Effector memory CD8-positive, alpha-beta T cell (primary cell): ENCODE measurements around the gene COL9A3.

Experiments used
- ATAC-seq: fragments of 150-1000 bp; cut with Tn5 transposase; replicated peaks from 2 replicates; pipeline ENCODE4 v1.10.0; 2021; ENCODE audit warnings: mild to moderate bottlenecking, moderate library complexity
- DNase-seq, 3 experiments: peaks; one replicate each; pipeline ENCODE4 v3.0.0; 2021
- H3K27ac Mint-ChIP-seq, 2 donors: one replicate each; pipeline ENCODE4 v1.8.0; 2022; ENCODE audit warnings: mild to moderate bottlenecking in 2 of 2, mixed read lengths in 2 of 2, moderate library complexity in 2 of 2
- H3K27me3 Mint-ChIP-seq, 2 donors: one replicate each; pipeline ENCODE4 v1.8.0; 2022; ENCODE audit warnings: mixed read lengths in 2 of 2
- H3K36me3 Mint-ChIP-seq: one replicate; pipeline ENCODE4 v1.8.0; 2022; ENCODE audit warnings: mild to moderate bottlenecking, moderate library complexity, mixed read lengths; ENCODE audit not compliant: insufficient read depth
- H3K4me1 Mint-ChIP-seq, 2 donors: one replicate each; pipeline ENCODE4 v1.8.0; 2022; ENCODE audit warnings: low read depth in 2 of 2, mixed read lengths in 2 of 2
- H3K4me3 Mint-ChIP-seq, 2 donors: one replicate each; pipeline ENCODE4 v1.8.0; 2022; ENCODE audit warnings: mild to moderate bottlenecking in 2 of 2, mixed read lengths in 2 of 2, moderate library complexity in 2 of 2
- H3K9me3 Mint-ChIP-seq, 2 donors: one replicate each; pipeline ENCODE4 v1.8.0; 2022; ENCODE audit warnings: mixed read lengths in 2 of 2

COL9A3 gene

GRCh38 chr20:62829231-62830230 lies 12.7 kb downstream of the COL9A3 start:
- Mint-ChIP-seq H3K27me3 (peaks cover 0 to under 1% of the 10 kb centered on the region in 2 donors), H3K9me3 (no peaks in the 10 kb centered on the region), H3K4me1 (no peaks in the 10 kb centered on the region), H3K36me3 (peaks cover 5% of the 10 kb centered on the region), H3K27ac (no peak overlapping the region), H3K4me3 (no peak overlapping the region)
- ATAC-seq, result no peak
- no peak for DNase-seq

DNA sequence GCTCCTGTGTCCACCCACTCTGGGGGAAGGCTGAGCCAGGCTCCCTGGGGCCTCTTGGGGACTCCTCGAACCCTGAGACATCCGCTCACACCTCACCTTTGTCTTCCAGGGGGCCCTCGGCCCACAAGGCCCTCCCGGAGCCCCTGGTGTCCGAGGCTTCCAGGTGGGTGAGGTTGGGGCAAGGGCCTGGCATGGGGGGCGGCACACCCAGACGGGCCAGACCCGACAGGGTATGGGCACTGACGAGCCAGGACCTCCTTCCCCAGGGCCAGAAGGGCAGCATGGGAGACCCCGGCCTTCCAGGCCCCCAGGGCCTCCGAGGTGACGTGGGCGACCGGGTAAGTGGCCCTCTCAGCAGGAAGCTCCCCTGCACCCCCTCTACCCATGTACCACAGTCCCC lies 13.4 kb downstream of the COL9A3 start:
- H3K36me3 Mint-ChIP-seq, result peaks cover 5% of the 10 kb centered on the region
- ATAC-seq (no peak), DNase-seq (no peak)
- H3K4me3 Mint-ChIP-seq, result no peak overlapping the region
- H3K27me3 Mint-ChIP-seq, result peaks cover 4 to 7% of the 10 kb centered on the region in 2 donors
- H3K4me1 Mint-ChIP-seq, result no peaks in the 10 kb centered on the region
- no peaks in the 10 kb centered on the region for H3K9me3 Mint-ChIP-seq
- no peak overlapping the region for H3K27ac Mint-ChIP-seq

- H3K36me3 Mint-ChIP-seq, result peaks cover 5% of the 10 kb centered on the region
- no peaks in the 10 kb centered on the region for H3K4me1 Mint-ChIP-seq
- H3K27ac Mint-ChIP-seq, result no peak overlapping the region
- DNase-seq (no peak), ATAC-seq (no peak)
- peaks cover 9 to 13% of the 10 kb centered on the region in 2 donors for H3K27me3 Mint-ChIP-seq
- H3K9me3 Mint-ChIP-seq, result no peaks in the 10 kb centered on the region
- H3K4me3 Mint-ChIP-seq, result no peak overlapping the region
Observed at GRCh38 chr20:62830821-62831220, 14.0 kb downstream of the COL9A3 start.

DNA sequence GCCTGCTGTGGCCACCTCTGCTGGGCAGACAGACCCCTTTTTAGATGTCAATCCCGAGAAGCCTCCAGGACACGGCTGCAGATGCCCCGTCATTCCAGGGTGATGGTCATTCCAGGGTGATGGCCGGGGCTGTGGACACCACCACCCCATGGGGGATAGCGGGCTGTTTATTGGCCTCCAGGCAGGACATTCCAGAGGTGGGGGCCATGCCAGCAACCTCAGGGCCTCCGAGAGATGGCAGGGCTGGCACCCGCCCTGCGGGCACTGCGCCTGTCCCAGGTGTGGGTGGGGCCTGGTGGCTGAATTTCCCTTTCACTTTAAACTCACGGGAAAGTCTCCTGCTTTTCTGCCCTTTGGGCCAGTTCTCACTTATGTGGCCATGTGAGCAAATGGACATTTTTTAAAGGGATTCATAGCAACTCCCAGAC lies 14.5 kb downstream of the COL9A3 start:
- H3K27ac Mint-ChIP-seq, result no peak overlapping the region
- no peak overlapping the region for H3K4me3 Mint-ChIP-seq
- DNase-seq (no peak), ATAC-seq (no peak)
- peaks cover 5% of the 10 kb centered on the region for H3K36me3 Mint-ChIP-seq
- peaks cover 14 to 19% of the 10 kb centered on the region in 2 donors for H3K27me3 Mint-ChIP-seq
- H3K9me3 Mint-ChIP-seq, result no peaks in the 10 kb centered on the region
- H3K4me1 Mint-ChIP-seq, result no peaks in the 10 kb centered on the region

GRCh38 chr20:62831854-62832211 lies 15.0 kb downstream of the COL9A3 start:
- no peaks in the 10 kb centered on the region for H3K4me1 Mint-ChIP-seq
- no peak overlapping the region for H3K27ac Mint-ChIP-seq
- no peaks in the 10 kb centered on the region for H3K9me3 Mint-ChIP-seq
- H3K4me3 Mint-ChIP-seq, result no peak overlapping the region
- no peak for DNase-seq
- no peak for ATAC-seq
- peaks cover 5% of the 10 kb centered on the region for H3K36me3 Mint-ChIP-seq
- H3K27me3 Mint-ChIP-seq, result peaks cover 14 to 23% of the 10 kb centered on the region in 2 donors

DNA sequence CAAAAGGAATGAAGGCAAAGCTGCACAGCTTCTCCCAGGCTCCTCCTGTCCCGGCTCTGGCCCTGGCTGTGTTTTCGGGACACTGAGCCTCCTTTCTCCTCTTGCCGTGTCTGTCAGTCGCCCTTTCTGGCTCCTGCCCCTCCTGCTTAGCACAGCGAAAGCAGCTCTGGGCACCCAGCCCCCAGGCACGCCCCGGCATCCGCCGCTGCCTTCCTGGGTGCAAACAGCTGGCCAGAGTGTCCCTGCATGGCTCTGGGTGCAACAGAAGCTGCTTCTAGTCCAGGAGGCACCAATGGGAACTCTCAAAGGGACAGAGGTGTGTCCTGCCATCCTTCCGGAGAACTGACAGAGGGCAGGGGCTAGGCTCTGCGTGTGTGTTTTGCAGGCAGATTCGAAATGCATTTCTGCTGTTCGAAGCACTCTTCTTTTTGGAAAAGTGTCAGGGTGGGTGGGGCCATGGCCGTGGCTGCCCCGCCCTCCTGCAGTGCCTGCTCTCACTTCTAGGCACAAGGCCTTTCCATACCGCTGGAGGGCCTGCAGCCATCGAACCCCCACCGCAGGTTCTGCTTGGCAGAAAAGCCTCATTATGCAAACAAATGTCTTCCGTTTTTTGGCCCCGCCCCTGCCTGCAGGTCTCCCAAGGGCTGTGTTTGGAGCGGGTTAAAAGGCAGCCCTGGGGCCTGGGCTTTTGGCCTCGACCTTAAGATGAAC lies 15.5 kb downstream of the COL9A3 start:
- H3K27me3 Mint-ChIP-seq, result peaks cover 14 to 29% of the 10 kb centered on the region in 2 donors
- peaks cover 5% of the 10 kb centered on the region for H3K36me3 Mint-ChIP-seq
- no peak overlapping the region for H3K4me3 Mint-ChIP-seq
- H3K27ac Mint-ChIP-seq, result no peak overlapping the region
- H3K9me3 Mint-ChIP-seq, result no peaks in the 10 kb centered on the region
- ATAC-seq, result peak; percentile 10
- no peaks in the 10 kb centered on the region for H3K4me1 Mint-ChIP-seq
- no peak for DNase-seq

GRCh38 chr20:62832951-62833391 lies 16.1 kb downstream of the COL9A3 start:
- no peaks in the 10 kb centered on the region for H3K4me1 Mint-ChIP-seq
- ATAC-seq, result no peak

DNA sequence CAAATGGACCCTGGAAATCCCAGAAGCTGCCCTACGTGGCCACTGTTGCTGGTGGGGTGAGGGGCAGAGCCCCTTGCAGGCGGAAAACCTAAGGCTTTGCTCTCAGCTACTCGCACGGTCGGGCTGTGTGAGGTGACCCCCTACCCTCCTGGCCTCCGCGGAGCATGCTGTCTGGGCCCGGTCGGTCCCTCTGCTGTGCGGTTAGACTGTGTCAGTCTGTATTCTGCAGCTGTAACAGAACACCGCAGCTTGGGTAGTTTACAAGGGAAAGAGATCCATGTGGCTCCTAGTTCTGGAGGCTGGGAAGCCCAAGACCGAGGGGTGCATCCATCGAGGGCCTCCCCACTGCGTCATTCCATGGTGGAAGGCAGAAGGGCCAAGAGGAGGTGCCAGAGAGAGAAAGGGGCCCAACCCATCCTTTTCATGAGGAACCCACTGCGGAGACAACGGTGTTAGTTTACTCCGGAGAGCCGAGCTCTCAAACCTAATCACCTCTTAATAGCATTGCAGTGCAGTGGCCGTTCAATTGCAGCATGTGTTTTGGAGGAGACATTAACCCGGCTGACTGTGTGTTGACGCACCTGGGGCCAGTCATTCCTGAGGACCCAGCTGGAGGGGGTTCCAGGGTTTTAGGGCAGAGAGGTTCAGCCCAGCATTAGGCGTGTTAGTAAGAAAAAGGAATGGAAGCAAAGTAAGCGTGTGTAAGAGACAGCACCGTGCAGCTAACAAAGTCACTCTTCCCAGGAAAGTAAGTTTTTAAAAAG lies 18.3 kb downstream of the COL9A3 start:
- Mint-ChIP-seq H3K27ac (no peak overlapping the region), H3K4me1 (no peaks in the 10 kb centered on the region), H3K4me3 (no peak overlapping the region), H3K9me3 (no peaks in the 10 kb centered on the region), H3K27me3 (peaks cover 14 to 33% of the 10 kb centered on the region in 2 donors), H3K36me3 (peaks cover 5% of the 10 kb centered on the region)
- ATAC-seq (no peak), DNase-seq (no peak)

More at GRCh38 chr20:62832951-62833391, 16.1 kb downstream of the COL9A3 start:
- Mint-ChIP-seq H3K27me3 (peaks cover 14 to 33% of the 10 kb centered on the region in 2 donors), H3K4me3 (no peak overlapping the region), H3K27ac (no peak overlapping the region), H3K36me3 (peaks cover 5% of the 10 kb centered on the region), H3K9me3 (no peaks in the 10 kb centered on the region)
- DNase-seq, result no peak

GRCh38 chr20:62835931-62836861 lies 19.3 kb downstream of the COL9A3 start:
- no peak overlapping the region for H3K4me3 Mint-ChIP-seq
- no peaks in the 10 kb centered on the region for H3K9me3 Mint-ChIP-seq
- H3K4me1 Mint-ChIP-seq, result no peaks in the 10 kb centered on the region
- ATAC-seq, result no peak
- H3K36me3 Mint-ChIP-seq, result peaks cover 5% of the 10 kb centered on the region
- no peak for DNase-seq
- H3K27me3 Mint-ChIP-seq, result peaks cover 14 to 33% of the 10 kb centered on the region in 2 donors
- H3K27ac Mint-ChIP-seq, result no peak overlapping the region

DNA sequence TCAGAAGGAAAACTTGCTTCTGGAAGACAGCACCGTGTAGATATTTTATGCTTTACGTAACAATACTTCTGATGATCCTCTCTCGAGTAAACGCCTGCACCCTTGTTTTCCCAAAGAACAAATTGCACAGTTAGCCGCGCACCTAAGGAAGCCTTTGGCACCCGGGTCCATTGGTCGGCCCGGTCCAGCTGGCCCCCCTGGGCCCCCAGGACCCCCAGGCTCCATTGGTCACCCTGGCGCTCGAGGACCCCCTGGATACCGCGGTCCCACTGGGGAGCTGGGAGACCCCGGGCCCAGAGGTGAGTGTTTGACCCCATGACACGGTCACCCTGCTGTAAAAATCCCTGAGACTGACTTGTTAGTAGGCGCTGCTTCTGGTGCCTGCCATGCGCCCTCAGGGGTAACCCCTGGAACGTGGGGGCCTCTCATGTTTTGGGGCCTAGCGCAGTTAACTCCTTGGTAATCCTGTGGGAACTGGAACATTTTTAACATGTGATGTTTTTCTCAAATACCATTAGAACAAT lies 20.2 kb downstream of the COL9A3 start:
- Mint-ChIP-seq H3K4me3 (no peak overlapping the region), H3K4me1 (no peaks in the 10 kb centered on the region), H3K9me3 (no peaks in the 10 kb centered on the region), H3K27me3 (peaks cover 14 to 33% of the 10 kb centered on the region in 2 donors), H3K27ac (no peak overlapping the region), H3K36me3 (peaks cover 5% of the 10 kb centered on the region)
- DNase-seq (no peak), ATAC-seq (no peak)

- Mint-ChIP-seq H3K27ac (no peak overlapping the region), H3K27me3 (peaks cover 14 to 33% of the 10 kb centered on the region in 2 donors), H3K4me3 (no peak overlapping the region), H3K9me3 (no peaks in the 10 kb centered on the region), H3K4me1 (no peaks in the 10 kb centered on the region), H3K36me3 (no peaks in the 10 kb centered on the region)
- ATAC-seq (no peak), DNase-seq (no peak)
Observed at GRCh38 chr20:62837790-62838127, 20.9 kb downstream of the COL9A3 start.

DNA sequence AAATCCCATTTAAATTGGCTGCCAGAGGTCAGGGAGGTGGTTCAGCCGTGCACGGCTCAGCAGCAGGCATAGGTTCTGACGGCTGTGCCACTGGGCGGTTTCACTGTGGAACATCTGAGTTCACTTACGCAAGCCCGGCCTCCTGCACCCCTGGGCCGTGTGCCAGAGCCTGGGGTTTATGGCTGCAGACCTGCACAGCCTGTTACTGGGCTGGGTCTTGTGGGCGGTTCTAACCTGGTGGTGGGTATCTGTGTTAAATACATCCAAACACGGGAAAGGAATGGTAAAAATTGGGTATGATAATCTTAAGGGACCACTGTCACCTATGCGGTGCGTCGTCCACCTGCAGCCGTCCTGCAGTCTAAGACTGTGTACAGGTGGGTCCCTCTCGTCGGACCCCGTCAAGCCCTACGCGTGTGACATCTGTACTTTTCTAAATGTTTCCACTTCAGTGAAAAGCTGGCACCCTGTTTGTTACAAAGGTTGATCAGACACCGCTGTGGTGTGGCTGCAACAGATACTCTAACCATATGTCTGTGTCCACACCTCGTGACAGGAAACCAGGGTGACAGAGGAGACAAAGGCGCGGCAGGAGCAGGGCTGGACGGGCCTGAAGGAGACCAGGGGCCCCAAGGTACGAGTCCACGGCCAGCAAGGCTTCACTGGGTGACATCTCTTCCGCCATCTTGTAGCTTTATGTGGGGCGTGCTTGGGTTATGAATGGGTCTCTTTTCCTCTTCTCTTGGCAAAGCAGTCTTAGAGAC lies 21.5 kb downstream of the COL9A3 start:
- no peaks in the 10 kb centered on the region for H3K4me1 Mint-ChIP-seq
- DNase-seq, result no peak
- H3K27ac Mint-ChIP-seq, result no peak overlapping the region
- H3K4me3 Mint-ChIP-seq, result no peak overlapping the region
- H3K27me3 Mint-ChIP-seq, result peaks cover 14 to 33% of the 10 kb centered on the region in 2 donors
- peak; percentile 33 for ATAC-seq
- H3K36me3 Mint-ChIP-seq, result no peaks in the 10 kb centered on the region
- H3K9me3 Mint-ChIP-seq, result no peaks in the 10 kb centered on the region
